Measurements from ENCODE around the gene IKZF3.
"Not testable (repeated sequence)": the region's sequence is repeated elsewhere in the genome, so short reads cannot be mapped to it uniquely, and the experiment has no call there.

Gene IKZF3

DNA sequence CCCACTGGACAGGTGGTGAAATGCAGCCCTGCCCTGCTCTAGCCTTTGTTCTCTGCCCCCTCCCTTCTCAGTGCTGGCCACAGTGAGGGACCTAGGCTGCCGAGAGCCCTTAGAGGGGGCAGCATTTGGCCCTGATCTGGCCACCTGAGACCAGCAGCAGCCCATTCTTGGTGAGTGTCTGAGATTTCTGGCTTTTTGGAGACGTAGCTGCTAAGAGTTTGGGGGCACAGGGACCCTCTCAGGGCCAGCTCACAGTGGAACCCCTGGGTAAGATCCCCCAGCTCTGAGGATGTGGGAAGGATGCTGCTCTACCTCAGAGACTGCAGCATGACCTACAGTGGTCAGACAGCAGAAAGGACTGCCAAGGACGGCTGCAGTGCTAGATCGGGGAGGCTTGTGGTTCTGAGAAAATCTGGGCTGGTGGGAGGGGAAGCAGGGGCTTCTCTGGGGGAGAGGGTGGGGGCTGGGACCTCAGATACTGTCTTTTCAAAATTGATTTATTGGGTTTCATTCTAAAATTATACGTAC, 113.0 kb downstream of the IKZF3 start:
- DNase-seq (ENCODE audit: low read depth) = no peak
- TF ChIP-seq, protein P1, sequence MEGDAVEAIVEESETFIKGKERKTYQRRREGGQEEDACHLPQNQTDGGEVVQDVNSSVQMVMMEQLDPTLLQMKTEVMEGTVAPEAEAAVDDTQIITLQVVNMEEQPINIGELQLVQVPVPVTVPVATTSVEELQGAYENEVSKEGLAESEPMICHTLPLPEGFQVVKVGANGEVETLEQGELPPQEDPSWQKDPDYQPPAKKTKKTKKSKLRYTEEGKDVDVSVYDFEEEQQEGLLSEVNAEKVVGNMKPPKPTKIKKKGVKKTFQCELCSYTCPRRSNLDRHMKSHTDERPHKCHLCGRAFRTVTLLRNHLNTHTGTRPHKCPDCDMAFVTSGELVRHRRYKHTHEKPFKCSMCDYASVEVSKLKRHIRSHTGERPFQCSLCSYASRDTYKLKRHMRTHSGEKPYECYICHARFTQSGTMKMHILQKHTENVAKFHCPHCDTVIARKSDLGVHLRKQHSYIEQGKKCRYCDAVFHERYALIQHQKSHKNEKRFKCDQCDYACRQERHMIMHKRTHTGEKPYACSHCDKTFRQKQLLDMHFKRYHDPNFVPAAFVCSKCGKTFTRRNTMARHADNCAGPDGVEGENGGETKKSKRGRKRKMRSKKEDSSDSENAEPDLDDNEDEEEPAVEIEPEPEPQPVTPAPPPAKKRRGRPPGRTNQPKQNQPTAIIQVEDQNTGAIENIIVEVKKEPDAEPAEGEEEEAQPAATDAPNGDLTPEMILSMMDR (conservative IDR thresholded peaks at IDR 0.05; ENCODE audit: low read depth, low read length) = no peak
- no peak overlapping the region for H3K4me3 ChIP-seq (ENCODE audit: low read length)

DNA sequence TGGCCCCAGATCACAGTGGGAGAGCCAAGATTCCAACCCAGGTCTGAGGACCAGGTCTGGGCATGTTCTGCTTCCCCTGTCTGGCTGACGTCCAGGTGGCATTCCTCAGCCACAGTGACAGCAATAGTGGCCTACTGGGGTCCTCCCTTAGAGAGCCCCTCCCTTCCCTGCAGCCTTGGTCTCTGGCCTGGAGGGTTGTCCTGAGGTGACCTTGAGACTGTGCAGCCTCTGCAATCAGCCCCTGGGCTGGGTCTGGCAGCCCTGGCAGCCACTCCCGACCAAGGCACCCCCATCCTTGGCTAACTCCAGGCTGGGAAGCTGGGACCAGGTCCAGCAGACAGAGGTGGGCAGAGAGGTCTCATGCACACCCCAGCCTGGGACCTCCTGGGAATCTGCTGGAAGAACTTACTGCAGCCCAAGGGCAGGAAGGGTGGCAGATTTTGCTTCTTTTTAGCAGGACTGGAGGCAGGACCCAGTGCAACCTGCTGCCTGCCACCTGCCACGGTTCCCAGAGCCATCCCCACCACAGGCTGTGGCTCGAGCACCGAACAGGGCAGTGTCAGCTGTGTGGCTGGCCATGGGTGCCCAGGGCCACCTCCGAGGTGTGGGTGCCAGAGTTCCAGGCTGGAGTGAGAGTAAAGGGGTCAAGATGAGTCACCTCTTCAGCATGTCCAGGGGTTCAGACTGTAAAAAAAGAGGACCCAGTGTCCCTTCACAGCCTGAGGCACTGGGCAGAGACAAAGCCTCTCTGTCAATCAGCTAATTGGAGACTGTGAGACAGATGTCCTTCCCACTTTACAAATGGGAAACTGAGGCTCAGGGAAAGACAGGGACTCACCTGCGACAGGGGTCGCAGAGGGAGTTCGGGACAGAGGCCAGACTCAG, 113.7 kb downstream of the IKZF3 start:
- H3K4me3 ChIP-seq (ENCODE audit: low read length) = no peak overlapping the region
- no peak for DNase-seq (ENCODE audit: low read depth)
- TF ChIP-seq, protein P1 (conservative IDR thresholded peaks at IDR 0.05; ENCODE audit: low read depth, low read length) = no peak

DNA sequence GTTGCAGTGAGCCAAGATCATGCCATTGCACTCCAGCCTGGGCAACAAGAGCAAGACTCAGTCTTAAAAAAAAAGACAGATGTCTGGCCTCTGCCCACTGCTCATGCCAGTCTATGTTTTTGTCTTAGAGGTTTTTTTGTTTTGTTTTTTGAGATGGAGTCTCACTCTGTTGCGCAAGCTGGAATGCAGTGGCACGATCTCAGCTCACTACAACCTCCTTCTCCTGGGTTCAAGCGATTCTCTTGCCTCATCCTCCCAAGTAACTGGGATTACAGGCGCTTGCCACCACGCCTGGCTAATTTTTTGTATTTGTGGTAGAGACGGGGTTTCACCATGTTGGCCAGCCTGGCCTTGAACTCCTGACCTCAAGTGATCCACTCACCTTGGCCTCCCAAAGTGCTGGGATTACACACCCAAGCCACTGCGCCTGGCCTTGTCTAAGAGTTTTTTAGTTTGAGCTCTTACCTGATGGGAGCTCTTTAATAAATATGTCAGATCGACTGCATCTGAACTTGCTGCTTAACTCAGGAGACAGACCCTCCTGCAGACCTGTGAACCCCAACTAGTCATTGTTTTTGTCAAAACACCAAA, 115.6 kb downstream of the IKZF3 start:
- H3K4me3 ChIP-seq (ENCODE audit: low read length); DNase-seq (ENCODE audit: low read depth): not testable (repeated sequence)

DNA sequence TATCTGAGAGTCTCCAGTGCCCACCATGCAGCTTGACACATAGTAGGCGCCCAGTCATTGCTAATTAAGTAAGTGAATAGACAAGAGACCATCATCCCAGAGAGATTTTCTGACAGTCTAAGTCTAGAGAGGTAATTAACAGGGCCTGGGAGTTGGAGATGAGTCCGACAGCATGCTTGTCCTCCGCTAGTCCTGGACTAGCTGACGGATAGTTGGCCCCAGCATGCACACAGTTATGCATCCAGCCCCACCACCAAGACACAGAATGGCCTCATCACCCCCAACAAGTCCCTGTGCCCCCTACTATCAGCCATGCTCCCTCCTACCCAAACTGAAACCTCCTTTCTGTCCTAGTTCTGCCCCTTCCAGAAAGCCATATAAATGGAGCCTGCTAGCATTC, 116.4 kb downstream of the IKZF3 start:
- TF ChIP-seq, protein P1 (conservative IDR thresholded peaks at IDR 0.05; ENCODE audit: low read depth, low read length) = no peak
- no peak for DNase-seq (ENCODE audit: low read depth)
- H3K4me3 ChIP-seq (ENCODE audit: low read length) = no peak overlapping the region

DNA sequence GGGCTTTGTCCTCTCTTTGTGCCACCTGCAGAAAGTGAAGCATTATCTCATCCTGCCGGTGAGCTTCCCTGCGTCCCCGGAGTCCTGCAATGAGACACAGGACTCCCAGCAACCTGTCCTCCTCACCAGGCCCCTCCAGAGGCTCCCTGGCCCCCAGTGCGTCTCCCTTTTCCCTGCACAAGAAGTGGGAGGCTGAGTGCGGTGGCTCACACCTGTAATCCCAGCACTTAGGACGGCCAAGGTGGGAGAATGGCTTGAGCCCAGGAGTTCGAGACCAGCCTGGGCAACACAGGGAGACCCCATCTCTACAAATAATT, 118.0 kb downstream of the IKZF3 start:
- H3K4me3 ChIP-seq (ENCODE audit: low read length) = no peak overlapping the region
- DNase-seq (ENCODE audit: low read depth) = no peak
- TF ChIP-seq, protein P1 (conservative IDR thresholded peaks at IDR 0.05; ENCODE audit: low read depth, low read length) = no peak

DNA sequence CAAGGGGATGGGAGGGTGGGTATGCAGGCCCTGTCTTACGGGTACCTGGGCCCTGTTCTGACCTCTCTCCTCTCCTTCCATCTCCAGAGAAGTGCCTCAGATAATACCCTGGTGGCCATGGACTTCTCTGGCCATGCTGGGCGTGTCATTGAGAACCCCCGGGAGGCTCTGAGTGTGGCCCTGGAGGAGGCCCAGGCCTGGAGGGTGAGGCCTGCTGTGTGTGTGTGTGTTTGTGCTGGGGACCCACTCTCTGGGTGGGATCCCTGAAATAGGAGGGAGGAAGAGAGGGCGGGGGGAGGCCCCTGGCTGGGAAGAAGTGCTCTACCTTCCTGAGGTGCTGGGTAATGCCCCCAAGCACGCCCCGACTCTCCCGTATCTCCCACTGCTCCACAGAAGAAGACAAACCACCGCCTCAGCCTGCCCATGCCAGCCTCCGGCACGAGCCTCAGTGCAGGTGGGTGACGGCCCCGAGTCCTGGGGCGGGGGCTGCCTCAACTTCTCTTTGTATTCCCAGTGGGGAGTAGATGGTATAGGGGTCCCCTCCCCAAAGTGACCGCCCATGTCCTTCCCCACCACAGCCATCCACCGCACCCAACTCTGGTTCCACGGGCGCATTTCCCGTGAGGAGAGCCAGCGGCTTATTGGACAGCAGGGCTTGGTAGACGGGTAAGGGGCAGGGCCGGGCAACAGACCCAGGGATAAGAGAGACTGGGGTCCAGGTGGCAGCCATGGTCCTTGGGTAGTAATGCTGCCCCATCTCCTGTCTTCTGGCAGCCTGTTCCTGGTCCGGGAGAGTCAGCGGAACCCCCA, 118.6 kb downstream of the IKZF3 start:
- DNase-seq (ENCODE audit: low read depth) = no peak
- H3K4me3 ChIP-seq (ENCODE audit: low read length) = no peak overlapping the region
- TF ChIP-seq, protein P1 (conservative IDR thresholded peaks at IDR 0.05; ENCODE audit: low read depth, low read length) = no peak

DNA sequence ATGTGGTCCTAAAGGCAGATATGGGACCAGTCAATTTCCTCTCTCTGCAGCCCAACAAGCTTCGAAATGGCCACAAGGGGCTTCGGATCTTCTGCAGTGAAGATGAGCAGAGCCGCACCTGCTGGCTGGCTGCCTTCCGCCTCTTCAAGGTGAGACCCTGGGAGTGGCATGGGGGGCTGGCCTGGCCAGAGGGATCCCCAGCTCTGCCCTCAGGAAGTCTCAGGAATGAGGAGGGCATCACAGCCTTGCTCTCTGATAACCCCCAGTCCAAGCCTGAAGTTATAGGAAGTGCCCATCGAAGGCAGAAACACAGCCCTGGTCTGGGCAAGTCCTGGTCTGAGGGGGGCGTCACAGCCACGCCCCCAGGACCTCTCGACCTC, 119.3 kb downstream of the IKZF3 start:
- TF ChIP-seq, protein P1 (conservative IDR thresholded peaks at IDR 0.05; ENCODE audit: low read depth, low read length) = no peak
- no peak for DNase-seq (ENCODE audit: low read depth)
- no peak overlapping the region for H3K4me3 ChIP-seq (ENCODE audit: low read length)

All from retinal pigment epithelial cell (primary cell).